ENCODE measurements around the gene PLXNA4. TPM values are rescaled to one million over a fixed set of nuclear protein-coding genes. Genes with fewer than 3 reads are reported as not detected.

Gene PLXNA4
- total RNA-seq, 1 donor from 2014 or later, result 5.3 TPM

GRCh38 chr7:132588596-132588995 is 12.3 kb upstream of the PLXNA4 start:
- no peak for DNase-seq (ENCODE audit: low read depth in 2 of 2)

DNA sequence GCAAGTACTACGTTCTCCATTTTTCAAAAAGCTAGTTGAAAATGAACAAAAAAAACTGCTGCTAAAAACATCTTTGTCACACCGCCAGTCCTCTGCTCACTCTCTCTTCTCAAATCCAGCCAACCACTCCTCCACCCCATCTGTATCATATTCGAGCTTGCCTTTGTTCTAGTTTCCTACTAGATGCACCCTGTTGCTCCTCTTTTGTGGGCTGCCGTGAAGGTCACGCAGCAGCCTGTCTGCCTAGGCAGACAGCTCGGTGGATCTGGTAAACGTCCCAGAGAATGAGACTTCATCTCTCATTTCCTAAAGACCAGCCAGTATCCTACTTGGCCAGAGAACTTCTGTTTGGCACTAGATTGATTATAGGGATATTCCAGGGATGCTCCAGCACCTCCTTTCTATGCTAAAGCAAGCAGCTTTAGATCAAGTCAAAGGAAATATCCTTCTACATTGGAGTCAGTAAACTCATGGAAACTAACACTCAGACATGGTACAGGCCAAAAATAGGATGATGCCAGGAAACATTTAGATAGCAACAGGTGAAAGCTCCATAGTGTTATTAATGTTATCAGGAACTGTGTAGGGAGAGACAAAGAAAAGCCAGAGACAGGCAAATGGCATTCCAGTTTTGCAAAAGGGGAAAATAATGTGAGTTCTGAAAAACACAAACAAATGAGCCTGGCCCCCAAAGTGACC is 8.7 kb upstream of the PLXNA4 start:
- DNase-seq (ENCODE audit: low read depth in 2 of 2), result peak; percentile 58 to 69

- no peak for DNase-seq (ENCODE audit: low read depth in 2 of 2)
Measured at GRCh38 chr7:132581431-132581830, 5.2 kb upstream of the PLXNA4 start.

DNA sequence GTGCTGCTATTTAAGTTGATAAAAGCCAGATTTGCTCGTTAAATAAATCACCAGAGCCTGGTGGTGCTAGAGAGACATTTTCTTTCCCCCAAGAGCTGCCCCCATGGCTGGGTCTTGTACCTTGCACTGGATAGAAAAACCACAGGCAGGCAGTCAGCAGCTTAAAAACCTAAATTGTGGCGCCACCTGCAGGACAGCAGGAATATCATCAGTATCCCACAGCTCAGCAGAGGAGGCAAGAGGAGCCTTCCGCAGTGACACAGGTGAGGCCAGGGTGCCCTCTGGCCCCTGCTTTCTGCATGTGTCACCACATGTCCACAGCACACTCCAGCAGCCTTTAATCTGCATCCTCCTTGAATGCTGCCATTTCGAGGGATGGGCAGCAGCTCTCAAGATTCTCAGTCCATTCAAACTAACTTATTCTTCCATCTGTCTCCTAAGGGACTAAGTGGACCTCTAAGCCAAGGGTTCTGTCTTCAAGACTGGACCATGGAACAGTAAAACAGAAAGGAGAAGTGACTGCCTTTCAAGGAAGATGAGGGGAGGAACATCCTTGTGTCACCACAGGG is 4.5 kb upstream of the PLXNA4 start:
- peak; percentile 76 to 86 for DNase-seq (ENCODE audit: low read depth in 2 of 2)

- DNase-seq (ENCODE audit: low read depth in 2 of 2), result peak in 1 of 2 donors; percentile 61
Measured at GRCh38 chr7:132580277-132580676, 4.0 kb upstream of the PLXNA4 start.

GRCh38 chr7:132579260-132579899 is 3.1 kb upstream of the PLXNA4 start:
- DNase-seq (ENCODE audit: low read depth in 2 of 2), result peak; percentile 56 to 76

DNA sequence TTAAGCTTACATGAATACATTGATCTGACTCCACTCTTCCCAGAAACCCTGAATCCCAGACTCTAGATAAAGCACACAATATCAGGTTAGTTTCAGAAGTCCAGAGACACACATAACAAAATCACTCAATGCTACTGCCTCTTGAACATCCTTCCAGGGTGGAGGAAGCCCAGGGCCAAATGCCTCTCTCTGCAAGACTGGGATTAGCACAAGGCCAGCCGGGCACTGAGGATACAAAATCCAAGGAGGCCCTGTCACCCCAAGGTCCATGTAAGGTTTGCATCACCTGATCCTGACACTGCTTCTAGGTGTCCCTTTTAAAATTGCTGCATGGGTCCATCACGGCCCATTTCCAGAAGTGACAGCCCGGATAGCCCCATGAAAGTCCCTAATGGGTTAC is 2.6 kb upstream of the PLXNA4 start:
- no peak for DNase-seq (ENCODE audit: low read depth in 2 of 2)

DNA sequence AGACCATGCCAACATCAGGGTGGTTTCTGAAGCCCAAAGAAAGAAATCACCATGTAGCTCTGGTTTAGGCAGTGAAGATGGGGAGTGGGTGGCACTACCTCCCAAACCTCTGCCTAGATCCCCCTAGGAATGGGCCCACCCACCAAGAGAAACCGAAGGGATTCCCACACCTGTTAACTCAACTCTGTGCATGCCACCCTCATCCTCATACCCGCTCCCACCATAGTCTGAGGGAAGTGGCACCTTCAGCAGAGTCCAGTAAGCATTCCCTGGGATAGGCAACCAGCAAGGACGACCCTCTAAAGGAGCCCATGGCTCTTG is 1.7 kb upstream of the PLXNA4 start:
- no peak for DNase-seq (ENCODE audit: low read depth in 2 of 2)

DNA sequence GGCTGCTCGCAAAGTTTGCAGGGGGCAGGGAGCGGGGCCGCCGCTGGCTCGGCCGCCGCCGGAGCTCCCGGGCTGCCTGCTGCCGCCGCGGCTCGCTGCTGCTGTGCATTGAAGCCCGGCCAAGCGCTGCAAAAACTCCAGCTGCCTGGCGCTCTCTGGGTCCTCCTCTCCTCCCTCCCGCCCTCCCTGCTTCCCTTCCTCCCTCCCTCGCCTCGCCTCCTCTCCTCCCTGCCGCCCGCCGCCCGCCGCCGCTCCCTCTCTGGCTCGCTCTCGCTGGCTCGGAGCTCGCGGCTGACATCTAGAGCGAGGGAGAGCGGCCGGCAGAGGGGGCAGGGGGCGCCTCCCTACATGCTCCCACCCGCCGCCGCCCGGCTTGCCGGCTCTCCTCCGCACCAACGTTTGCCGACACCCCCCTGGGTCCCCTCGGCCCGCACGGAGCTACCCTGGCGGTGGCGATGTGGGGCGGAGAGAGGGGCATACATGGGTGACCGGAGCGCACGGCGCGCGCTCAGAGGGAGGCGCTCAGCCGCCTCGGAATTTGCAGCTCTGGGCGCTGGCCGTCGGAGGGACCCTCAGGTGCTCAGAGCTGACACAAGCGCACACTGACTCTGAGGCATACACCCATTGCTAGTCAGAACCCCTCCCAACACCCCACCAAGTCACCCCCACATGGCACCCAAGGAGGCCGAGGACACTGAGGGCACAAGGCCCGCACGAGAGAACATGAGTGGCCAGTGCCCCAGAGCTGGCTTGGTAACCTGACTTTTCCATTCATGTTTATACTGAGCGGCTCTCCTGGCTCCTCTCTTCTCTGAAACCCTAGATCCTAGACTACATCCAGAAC is 1.2 kb upstream of the PLXNA4 start:
- peak; percentile 56 to 80 for DNase-seq (ENCODE audit: low read depth in 2 of 2)

- peak in 1 of 2 donors; percentile 21 for DNase-seq (ENCODE audit: low read depth in 2 of 2)
Measured at GRCh38 chr7:132576721-132577085, 433 bp upstream of the PLXNA4 start.

DNA sequence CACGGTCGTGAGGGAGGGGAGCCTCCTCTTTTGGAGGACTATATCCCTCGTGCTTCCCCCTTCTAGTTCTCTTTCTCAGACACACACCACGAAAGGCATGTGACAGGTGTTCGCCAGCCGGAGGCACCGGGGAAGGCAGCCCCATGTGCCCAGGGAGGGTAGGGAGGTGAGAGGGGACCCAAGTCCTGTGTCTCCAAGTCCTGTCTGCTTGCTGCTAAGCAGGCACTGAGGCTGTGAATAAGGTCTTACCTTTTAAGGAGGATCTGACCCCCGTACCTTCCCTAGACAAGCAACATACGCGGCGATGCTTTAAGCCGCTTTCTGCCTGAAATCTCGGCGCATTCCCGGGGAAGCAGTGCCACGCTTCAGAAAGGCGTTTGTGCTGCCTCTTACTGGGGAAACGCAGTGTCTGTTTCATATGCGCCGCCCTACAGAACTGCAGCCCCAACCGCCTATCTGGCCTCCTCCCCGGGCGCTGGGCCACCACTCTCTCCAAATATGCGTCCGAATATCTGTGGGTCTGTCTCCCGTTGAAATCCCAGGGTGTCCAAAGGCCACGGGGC is 770 bp downstream of the PLXNA4 start:
- DNase-seq (ENCODE audit: low read depth in 2 of 2), result peak in 1 of 2 donors; percentile 74

DNA sequence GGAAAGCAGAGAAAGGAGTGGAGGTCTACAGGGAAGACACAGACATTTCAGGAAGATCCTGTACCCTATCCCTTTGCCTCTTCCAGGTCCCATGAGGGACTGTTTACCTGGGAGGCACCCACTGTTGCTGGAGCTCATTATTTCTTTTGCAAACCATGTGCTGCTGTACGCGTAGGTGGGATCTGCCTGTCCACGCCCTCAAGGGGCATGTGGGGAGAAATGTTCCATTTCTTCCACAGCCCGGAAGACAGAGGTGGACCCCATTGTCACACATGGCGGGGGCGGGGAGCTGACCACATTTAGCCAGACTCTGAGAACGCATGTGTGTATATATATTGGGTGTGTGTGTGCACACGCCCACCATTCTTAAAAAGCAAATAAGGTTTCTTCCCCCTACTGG is 2.0 kb downstream of the PLXNA4 start:
- no peak for DNase-seq (ENCODE audit: low read depth in 2 of 2)

GRCh38 chr7:132573251-132573955 is 2.9 kb downstream of the PLXNA4 start:
- DNase-seq (ENCODE audit: low read depth in 2 of 2), result no peak

GRCh38 chr7:132572526-132572925 is 3.7 kb downstream of the PLXNA4 start:
- no peak for DNase-seq (ENCODE audit: low read depth in 2 of 2)

GRCh38 chr7:132571970-132572369 is 4.3 kb downstream of the PLXNA4 start:
- peak in 1 of 2 donors; percentile 28 for DNase-seq (ENCODE audit: low read depth in 2 of 2)

DNA sequence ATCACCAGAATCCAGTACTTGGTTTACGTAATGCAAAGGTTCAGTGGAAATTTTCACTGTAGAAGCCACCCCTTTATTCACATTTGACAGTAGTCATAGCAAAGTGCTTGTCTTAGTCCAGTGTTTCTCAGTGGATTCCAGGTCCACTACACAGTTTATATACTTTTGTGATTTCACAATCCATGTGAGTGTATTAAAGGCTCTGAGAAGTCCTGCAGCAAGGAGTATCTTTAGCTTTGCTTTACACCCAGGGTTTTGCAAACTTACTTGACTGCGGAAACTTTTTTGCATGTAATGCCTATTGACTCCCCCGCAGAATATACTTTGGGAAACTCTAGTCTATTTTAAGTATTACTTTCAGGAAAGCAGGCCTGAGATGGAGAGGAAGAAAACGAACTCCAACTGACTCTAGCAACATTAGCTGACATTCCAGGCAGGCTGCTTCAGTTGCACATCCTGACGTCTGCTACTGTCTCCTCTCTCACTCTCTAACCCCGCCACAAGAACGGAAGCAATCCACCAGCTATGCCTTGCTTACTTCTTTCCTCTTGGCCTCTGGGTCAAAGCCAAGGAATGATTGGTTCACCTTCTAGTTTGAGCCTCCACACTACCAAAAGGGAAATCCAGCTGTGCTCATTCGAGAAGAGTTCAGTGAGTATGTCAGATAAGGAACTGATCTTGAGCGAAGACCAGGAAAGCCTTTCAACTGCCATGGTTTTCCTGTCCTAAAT is 6.2 kb downstream of the PLXNA4 start:
- peak in 1 of 2 donors; percentile 20 for DNase-seq (ENCODE audit: low read depth in 2 of 2)

GRCh38 chr7:132568962-132569361 is 7.3 kb downstream of the PLXNA4 start:
- no peak for DNase-seq (ENCODE audit: low read depth in 2 of 2)

DNA sequence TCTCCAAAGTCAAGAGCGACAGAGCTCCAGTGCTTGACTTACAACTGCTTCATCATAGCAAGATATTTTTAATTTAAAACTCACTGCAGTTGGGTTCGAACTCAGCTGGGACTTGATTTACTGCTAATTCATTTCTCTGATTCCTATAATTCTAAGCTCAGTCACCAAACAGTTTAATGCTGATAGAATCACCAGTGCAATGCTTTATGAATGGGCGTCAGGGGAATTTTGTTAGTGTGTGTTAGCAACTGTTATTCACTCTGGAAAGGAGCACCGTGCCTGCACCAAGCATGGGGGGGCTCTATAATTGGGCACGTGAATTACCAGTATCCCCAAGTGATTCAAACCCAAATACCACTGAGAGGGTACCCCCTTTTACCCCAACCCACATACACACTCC is 10.4 kb downstream of the PLXNA4 start:
- DNase-seq (ENCODE audit: low read depth in 2 of 2), result no peak

- no peak for DNase-seq (ENCODE audit: low read depth in 2 of 2)
Measured at GRCh38 chr7:132565441-132565840, 10.8 kb downstream of the PLXNA4 start.

- no peak for DNase-seq (ENCODE audit: low read depth in 2 of 2)
Measured at GRCh38 chr7:132564849-132565248, 11.4 kb downstream of the PLXNA4 start.

- DNase-seq (ENCODE audit: low read depth in 2 of 2), result no peak
Measured at GRCh38 chr7:132564090-132564489, 12.2 kb downstream of the PLXNA4 start.
